Activated CD4-positive, alpha-beta T cell treated with anti-CD3 and anti-CD28 coated beads, Interleukin-2, Interleukin-4, amounts not matched to agents 100 ng/mL and 50 ng/mL, durations not matched to agents 16 hours and 8 hours (primary cell): ENCODE data around the gene KRT74.

Source experiments
- DNase-seq: peaks from one replicate; pipeline ENCODE4 v3.0.0-alpha.2; 2020; ENCODE audit warnings: low spot score

KRT74 gene

GRCh38 chr12:52573743-52574142 lies at the start of gene KRT74:
Gene KRT74, minus strand, starts transcription at chr12:52573843. Its CDS starts 66 bp downstream, at chr12:52573777.
- DNase-seq = no peak

GRCh38 chr12:52622349-52622748 lies 48.7 kb upstream of the KRT74 start:
- no peak for DNase-seq

GRCh38 chr12:52618866-52619265 lies 45.2 kb upstream of the KRT74 start:
- no peak for DNase-seq

DNA sequence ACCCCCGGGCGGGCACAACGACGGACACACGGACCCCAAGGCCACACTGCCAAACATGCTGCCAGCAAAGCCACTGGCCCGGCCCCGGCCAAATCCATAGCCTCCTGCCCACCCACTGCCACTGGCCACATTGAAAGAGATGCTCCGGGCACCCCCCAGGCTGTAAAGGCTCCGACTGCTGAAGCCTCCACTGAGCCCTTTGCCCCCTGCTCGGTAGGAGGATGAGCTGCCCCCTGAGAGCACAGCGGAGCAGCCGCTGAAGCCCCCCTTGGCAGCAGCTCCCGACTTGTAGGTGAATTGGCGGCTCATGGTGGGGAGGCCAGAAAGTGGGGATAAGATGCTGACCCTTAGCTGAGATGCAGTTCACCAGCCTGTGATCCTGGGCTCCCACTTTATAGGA lies 44.6 kb upstream of the KRT74 start, which contains the start of gene KRT73:
Gene KRT73 (minus strand): TSS at position 344 of the 400 bp plus-strand sequence. CDS start 35 bp downstream, at position 309.
- DNase-seq = no peak

DNA sequence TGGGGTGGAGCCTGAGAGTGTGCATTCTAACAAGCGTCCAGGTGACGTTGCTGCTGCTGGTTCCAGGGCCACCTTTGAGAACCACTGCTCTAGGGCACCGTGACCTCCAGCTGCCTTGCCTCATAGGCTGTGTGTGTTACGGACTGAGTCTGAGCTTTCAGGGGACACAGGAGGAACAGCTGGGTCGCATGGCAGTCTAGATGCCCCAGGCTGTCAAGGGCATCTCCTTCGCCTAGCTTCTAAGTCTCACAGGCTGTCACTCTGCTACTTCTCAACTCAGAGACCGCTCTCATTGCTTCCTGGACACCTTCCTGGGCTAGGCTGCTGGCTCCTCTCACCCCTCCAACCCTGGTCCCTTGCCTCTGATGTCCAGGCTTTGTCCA lies 43.8 kb upstream of the KRT74 start:
- DNase-seq = no peak

GRCh38 chr12:52616680-52617402 lies 43.2 kb upstream of the KRT74 start:
- no peak for DNase-seq

DNA sequence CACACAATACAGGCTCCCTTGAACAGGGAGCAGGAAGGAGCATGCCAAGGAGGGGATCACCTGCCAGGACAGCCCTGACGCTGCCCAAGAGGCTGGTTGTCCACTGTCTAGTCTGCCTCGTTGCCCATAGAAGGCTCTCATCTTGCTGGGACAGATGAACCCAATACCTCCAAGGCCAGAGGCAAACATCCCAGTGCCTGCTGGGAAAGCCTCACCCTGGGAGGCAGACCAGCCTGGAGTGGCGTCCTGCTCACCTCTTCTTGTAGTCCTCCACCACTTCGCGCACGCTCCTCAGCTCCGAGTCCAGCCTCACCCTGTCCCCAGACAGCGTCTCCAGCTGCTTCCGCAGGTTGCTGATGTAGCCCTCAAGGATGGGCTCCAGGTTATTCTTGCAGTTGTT lies 42.3 kb upstream of the KRT74 start:
- DNase-seq = no peak

DNA sequence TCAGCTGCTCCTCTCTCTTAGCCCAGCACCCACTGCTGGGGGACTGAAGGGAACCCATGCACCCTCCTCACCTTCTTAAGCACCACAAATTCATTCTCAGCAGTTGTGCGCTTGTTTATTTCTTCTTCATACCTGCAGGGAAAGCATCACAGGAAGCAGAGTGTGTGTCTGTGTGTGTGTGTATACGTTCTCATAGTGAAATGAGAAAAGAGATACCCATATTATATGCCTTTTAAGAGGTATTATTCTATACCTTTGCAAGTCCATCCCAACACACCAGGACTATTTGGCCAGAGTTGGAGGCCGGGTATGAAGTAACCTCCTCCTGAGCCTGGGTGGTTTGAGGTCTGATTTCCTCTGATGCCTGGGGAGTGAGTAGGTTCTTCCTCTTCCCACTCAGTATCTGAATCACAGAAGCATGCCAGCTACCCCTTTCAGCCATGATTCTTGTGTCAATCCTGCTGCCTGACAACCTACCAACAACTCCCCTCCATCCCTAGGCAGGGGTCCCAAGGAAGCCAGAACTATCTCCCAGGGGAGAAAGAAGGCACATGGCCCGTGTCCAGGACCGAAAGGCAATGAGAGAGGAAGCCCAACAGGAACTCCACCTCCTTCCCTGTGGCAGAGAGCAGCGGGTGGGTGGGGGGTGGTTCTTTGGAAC lies 41.7 kb upstream of the KRT74 start:
- no peak for DNase-seq

- DNase-seq = no peak
Measured at GRCh38 chr12:52614381-52615207, 41.0 kb upstream of the KRT74 start.

- DNase-seq = no peak
Measured at GRCh38 chr12:52613384-52614030, 39.9 kb upstream of the KRT74 start.

DNA sequence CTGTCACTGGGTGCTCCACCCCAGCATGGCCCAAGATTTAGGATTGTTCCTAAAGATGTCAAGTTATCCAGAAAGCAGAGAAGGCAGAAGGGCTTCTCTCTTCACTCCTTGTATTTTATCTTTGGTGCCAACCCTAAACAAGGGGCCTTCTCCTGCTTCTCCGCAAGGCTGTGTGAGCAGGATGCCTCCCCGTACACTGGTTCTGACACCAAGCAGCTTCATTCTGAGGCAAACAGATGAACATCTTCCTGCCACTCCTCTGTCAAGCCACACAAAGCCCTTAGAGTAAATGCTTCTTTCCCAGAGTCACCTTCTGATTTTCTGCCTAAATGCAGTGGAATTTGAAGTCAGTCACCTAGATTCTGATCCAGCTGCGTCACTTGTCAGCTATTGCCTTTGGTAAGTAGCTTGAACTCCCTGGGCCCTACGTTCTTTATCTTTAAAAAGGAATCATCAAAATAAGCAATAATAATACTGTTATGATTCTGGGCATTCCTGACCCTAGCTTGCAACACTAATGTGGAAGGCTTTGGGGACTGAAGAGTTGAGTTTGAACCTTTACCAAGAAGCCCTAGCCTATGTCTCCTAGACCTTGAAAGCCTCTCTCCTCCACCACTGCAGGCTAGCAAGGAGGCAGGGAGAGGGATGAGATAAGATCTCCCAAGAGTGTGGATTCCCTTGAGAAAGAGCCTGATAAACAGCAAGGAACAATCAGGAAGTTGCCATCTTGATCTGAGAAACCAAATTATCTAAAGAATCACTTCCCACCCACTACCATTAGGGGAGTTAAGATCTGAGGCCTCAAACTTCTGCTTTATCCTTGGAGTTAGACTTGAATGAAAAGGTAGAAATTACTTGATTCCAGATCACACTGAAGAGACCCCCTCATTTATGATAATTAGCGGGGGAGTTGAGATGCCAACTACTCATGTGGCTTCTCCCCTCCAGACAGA lies 39.1 kb upstream of the KRT74 start:
- no peak for DNase-seq

- no peak for DNase-seq
Measured at GRCh38 chr12:52611080-52611468, 37.4 kb upstream of the KRT74 start.

- no peak for DNase-seq
Measured at GRCh38 chr12:52608826-52609630, 35.4 kb upstream of the KRT74 start.

DNA sequence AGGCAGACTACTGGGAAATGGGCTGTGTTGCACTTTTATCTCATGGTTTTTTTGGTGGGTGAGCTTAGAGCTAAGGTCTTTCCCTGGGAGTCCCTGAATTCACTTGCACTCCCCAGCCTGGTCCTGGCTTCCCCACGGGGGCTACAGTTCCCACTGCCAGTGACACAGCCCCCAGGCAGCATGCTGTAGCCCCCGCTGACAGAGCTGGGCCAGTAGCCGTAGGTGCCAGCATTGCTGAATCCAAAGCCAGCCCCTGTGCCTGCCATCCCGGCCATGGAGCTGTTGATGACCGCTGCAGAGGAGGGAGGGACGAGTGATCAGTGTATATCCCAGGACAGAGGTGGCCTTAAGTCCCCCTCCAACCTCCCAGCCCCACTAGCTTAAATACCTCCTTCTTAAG lies 34.5 kb upstream of the KRT74 start:
- no peak for DNase-seq

- no peak for DNase-seq
Measured at GRCh38 chr12:52607314-52607713, 33.7 kb upstream of the KRT74 start.

DNA sequence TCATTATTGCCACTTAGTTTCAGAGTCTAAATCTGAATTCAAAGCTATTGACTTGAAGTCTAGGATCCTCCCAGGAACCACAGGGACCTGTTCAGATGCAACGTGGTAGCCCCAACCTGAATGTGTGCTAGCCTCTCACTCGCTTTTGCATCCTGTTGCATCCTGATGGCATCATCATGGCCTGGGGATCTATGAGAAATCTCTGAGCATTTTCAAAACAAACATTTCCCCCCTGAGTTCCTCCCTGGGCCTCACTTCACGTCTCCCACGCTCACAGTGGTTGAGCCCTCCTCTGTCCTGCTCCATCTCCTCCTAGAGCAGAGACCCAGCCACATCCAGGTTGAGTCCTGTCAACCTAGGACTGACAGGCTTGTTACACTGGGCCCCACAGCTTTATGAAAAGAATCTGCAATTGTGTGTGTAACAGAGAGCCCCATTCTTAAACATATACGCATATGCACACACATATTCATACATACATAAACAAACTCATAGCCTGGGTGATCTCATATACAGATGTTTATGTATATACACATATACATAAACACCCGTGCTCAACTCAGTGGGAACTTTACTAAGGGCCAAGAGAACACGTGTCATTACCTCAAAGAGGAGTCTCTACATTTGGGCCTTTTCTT lies 33.1 kb upstream of the KRT74 start:
- DNase-seq = no peak

GRCh38 chr12:52606096-52606495 lies 32.5 kb upstream of the KRT74 start:
- DNase-seq = no peak

DNA sequence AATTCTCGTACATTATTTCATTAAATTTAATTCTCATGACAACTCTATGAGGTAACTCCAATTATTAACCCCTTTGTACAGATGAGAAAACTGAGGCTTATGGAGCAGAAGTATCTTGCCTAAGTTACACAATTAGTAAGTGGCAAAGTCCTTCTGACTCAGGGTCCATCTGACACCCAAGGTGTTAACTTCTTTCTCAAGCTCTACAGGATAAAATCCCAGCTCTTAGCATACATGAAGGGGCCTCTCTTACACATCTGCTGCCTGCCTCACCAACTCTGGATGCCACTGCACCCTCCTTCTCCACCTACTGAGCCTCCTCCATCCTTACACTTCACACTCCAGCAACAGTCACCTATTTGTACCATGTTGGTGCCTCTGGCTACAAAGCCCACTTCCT lies 31.9 kb upstream of the KRT74 start:
- DNase-seq = no peak

DNA sequence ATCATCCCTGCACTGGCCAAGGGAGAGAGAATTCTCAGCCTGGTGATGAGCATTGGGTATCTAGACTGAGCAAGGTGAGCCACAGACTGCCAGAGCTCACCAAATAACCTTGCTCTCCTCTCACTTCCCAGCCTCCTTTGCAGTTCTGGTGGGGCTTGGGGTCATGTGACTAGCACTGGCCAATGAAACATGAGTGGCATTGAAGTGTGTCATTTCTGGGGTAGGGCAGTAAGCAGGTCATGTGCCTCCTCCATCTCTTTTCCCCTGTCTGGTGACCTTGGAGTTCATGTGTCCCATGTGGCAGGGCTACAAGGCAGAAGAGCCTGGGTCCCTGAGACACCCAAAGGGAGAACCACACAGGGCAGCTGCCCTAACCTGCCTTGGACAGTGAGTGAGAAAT lies 31.2 kb upstream of the KRT74 start:
- DNase-seq = no peak

DNA sequence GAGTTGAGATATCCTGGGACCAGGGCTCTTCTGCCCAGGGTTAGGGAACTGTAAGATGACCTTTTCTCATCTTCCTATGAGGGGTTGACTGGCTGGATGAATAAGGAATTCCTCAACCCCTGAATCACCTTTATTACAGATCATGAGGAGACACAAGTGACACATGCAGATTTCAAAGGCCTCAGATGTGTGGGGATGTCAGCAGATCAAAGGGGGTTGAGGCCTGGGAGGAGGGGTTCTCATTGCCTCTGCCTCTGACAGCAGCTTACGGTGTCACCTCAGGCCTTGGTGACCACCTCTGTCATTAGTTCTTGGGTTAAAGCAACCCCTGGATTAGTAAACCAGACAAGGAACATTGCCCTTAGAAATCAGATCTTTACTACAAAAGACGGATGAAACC lies 29.7 kb upstream of the KRT74 start:
- DNase-seq = no peak
